Measurements from ENCODE around the gene DDX25. TPM values are rescaled to one million over a fixed set of nuclear protein-coding genes. Genes with fewer than 3 reads are reported as not detected.
"Not testable (repeated sequence)": the region's sequence is repeated elsewhere in the genome, so short reads cannot be mapped to it uniquely, and the experiment has no call there.

The DDX25 gene
- polyA plus RNA-seq, 12 donors = 0.13 to 1.2 (median 0.60) TPM; not detected in 2

GRCh38 chr11:125902927-125903710, 1.2 kb upstream of the DDX25 start, which contains the start of gene PUS3:
PUS3 (minus strand) TSS chr11:125903206; CDS start chr11:125896284, 6,922 bp downstream.
- DNase-seq = peak; percentile 93

GRCh38 chr11:125904678-125905077, 370 bp downstream of the DDX25 start:
- DNase-seq = no peak

- DNase-seq = no peak
Measured at GRCh38 chr11:125910226-125910849, 6.0 kb downstream of the DDX25 start.

- DNase-seq = not testable (repeated sequence)
Measured at GRCh38 chr11:125914601-125915000, 10.3 kb downstream of the DDX25 start.

GRCh38 chr11:125916683-125917347, 12.5 kb downstream of the DDX25 start:
- no peak for DNase-seq

GRCh38 chr11:125918140-125918840, 14.0 kb downstream of the DDX25 start:
- no peak for DNase-seq

GRCh38 chr11:125921042-125921441, 16.7 kb downstream of the DDX25 start:
- DNase-seq = no peak

GRCh38 chr11:125922156-125922555, 17.8 kb downstream of the DDX25 start:
- DNase-seq = no peak

GRCh38 chr11:125923012-125923579, 18.8 kb downstream of the DDX25 start:
- peak; percentile 84 for DNase-seq

GRCh38 chr11:125923633-125924032, 19.3 kb downstream of the DDX25 start:
- DNase-seq = no peak

- no peak for DNase-seq
Measured at GRCh38 chr11:125924384-125925007, 20.2 kb downstream of the DDX25 start.

- DNase-seq = no peak
Measured at GRCh38 chr11:125925247-125925740, 21.0 kb downstream of the DDX25 start.

- no peak for DNase-seq
Measured at GRCh38 chr11:125925804-125926203, 21.5 kb downstream of the DDX25 start.

- DNase-seq = no peak
Measured at GRCh38 chr11:125926682-125927081, 22.4 kb downstream of the DDX25 start.

GRCh38 chr11:125929445-125930075, 25.3 kb downstream of the DDX25 start:
- DNase-seq = no peak

GRCh38 chr11:125930076-125930450, 25.8 kb downstream of the DDX25 start:
- no peak for DNase-seq

- no peak for DNase-seq
Measured at GRCh38 chr11:125931116-125931515, 26.8 kb downstream of the DDX25 start.

GRCh38 chr11:125931668-125932067, 27.4 kb downstream of the DDX25 start:
- DNase-seq = peak; percentile 73

GRCh38 chr11:125932301-125932700, 28.0 kb downstream of the DDX25 start:
- no peak for DNase-seq

- DNase-seq = no peak
Measured at GRCh38 chr11:125933030-125933813, 28.9 kb downstream of the DDX25 start.

All from muscle of arm (tissue), 12 donors.